Mesenteric fat pad (tissue), 1 donor: ENCODE data around the gene FBN2. TPM values are rescaled to one million over a fixed set of nuclear protein-coding genes. Genes with fewer than 3 reads are reported as not detected.
"Not testable (repeated sequence)": the region's sequence is repeated elsewhere in the genome, so short reads cannot be mapped to it uniquely, and the experiment has no call there.

Experiments used
- DNase-seq: peaks from one replicate; pipeline ENCODE4 v3.0.0-alpha.2; 2020; ENCODE audit warnings: low spot score
- total RNA-seq: library from RNA; stranded (reverse); fragmentation: NEBNext Ultra II Directional; extraction: Animal tissue kit (Norgen Biotek cat#: 25700); gene quantifications from one replicate; pipeline ENCODE4 v1.2.1, GENCODE V29; 2021
- donor health status: DM: yes; HTN: yes; CAD: no.

FBN2 gene
- total RNA-seq, 1 donor from 2014 or later, result 1.4 TPM

DNA sequence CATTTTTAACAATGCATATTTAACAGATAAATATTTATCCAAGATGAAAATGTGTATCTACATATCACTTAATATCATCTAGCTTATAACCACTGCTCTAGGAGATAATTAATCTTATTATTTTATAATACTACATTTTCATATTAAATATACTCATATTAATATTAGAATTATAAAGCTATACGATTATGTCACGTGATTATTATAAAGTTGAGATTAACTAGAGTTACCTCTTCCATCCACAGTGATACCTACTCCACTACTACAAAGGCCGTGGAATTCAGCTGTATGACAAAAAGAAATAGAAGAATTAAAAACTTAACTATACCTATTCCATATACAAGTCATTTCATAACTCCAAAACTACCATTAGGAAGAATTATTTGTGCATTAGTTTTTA is 171.9 kb downstream of the FBN2 start:
- no peak for DNase-seq

DNA sequence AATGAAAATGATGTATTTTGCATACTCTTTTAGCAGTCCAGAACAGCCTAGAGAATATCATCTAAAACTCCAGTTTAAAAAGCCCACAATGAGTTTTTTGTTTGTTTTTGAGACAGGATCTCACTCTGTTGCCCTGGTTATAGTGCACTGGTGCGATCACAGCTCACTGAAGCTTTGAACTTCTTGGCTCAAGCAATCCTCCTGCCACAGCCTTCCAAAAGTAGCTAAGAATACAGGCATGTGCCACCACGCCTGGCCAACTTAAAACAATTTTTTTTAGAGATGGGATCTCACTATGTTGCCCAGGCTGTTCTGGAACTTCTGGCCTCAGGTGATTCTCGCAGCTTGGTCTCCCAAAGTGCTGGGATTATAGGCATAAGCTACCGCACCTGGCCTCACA is 175.7 kb downstream of the FBN2 start:
- DNase-seq, result no peak

DNA sequence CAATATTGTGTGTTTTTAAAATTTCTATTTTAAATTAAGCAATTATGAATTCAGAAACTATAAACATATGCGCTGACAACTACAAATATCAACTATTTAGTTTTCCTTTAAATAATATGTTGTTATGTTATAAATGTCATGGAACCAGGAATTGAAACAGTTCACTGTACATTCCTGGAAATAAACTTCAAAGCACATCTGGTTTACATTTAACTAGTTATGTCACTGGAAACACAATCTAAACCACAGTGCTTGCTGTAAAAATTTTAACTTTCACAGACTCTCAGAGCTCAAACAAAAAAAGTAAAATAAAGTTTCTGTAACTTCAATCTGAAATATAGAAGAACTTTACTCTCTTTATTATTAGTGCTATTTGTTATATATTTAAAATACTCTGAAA is 179.2 kb downstream of the FBN2 start:
- DNase-seq, result no peak

DNA sequence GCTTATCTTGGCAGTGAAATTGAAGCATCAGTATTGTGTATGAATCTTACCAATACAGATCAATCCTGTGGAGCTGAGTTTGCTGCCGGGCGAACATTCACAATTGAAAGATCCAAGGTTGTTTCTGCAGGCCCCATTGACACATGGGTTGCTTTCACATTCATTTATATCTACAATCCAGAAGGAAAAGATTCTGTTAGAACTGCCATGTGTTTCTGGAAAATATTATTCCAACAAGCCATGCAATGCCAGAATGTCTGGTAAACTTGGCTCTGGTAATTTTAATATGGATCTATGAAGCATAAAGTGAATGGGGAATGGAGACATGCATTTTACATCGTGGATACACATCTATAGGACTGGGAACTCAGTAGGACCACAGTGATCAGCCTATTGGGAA is 180.8 kb downstream of the FBN2 start:
- no peak for DNase-seq

DNA sequence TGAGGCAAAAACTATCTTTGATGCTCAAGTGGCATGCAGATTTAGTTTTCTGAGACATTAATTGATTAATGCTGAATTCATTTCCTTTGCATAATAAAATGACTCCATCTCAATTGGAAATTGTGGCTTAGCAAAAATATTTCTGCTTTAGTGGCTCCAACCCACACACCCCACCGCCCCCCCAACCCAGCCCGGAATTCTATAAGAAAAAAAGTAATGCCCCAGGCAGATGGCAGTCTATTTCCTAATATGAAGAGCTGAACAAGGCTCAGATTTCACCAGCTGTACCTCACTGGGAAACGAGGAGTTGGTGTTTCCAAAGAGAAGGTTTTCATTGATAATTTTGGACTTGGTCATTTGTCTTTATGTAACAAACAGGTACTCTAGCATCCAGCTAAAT is 182.1 kb downstream of the FBN2 start:
- DNase-seq, result no peak

DNA sequence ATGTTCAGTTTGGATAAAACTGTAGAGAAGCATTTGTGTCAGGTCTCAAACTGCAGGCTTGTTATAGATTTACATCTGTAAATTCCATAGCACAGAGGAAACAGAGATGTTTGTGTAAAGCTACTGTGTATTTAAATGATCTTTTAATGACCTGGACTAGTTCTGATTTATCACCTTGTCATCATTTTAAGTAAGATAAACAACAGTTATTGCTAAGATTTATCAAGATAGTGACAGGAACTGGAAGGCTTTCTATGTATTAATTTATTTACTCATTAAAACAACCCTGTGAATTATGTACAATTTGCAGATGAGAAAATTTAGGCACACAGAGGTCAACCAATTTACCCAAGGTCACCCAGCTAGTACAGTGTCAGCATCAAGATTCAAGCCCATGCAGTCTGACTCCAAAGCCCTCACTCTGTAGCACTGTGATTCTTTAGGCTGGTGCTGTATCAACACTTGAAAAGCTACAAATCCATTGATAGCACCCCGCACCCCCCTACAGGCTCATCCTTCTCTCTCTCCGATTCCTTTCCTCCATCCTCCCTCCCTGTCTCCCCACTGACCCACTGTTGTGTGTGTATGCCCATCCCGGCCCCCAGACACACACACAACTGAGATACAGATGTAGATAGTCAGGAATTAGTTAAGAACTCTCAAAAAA is 184.5 kb downstream of the FBN2 start:
- DNase-seq, result no peak

DNA sequence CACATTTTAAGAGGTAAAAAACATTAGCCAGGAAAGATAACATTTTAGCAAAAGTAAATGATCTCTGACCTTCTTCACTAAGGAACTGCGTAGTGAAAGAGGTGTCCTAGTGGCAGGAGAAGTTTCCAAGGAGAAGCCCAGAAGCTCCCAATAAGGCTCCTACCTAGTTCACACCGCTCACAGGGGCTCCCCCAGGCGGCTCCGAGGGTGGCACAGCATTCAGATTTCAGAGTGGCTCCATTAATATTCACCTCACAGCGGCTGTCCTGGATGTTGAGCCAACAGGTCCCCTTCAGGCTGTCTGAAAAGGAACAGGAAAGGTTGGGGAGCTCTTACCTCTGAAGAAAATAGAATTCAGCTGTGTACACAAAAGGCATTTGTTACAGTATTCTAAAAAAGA is 187.3 kb downstream of the FBN2 start:
- DNase-seq, result no peak

DNA sequence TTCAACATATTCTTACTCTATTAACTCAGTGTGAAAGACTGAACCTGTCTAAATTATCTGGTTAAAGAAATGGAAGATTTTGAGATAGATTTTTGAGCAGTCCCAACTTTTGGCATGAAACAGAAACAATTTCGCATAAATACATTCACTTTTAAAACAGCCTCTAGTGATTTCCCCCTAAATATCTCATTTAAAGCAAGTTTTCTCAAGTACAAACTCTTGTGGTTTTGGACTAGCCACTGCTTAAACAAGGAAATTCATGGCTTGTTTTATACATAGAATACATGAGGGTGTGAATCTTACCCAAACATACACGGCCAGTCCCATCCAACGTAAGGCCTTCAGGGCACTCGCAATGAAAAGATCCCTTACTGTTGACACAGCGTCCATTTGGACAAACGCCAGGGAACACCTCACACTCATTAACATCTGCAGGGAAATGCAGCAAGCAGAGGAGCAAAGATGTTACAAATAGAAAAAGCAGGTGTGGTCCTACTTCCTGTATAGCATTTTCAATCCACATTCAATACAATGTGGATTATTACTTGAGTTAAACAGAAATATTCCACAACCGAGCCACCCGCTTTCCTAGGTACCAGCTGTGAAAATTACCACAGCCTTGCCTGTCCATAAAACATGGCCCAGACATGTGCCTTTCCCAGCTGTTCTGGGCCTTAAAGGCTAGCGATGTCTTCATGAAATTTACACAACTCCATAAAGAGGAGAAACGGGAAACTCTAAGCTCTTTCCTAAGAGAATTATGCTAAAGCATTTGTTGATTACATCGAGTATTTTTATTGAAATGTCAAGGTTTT is 188.8 kb downstream of the FBN2 start:
- DNase-seq, result no peak

DNA sequence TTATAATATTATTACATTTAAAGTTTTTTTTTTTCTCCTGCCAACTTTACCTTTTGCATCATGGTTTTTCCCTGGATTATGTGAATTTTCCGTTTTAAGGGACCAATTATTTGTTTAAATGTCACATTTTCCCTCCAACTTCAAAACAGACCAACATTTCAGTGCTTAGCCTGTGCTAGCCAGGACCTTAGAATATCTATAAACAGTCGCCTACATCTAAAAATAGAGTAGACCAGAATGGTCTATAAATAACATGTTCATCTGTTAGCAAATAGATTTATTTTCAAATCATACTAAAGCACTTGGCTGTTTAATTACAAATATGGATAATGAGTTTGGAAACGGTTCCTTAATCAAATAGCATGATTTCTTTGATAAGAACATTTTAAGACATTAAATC is 192.0 kb downstream of the FBN2 start:
- DNase-seq, result no peak

DNA sequence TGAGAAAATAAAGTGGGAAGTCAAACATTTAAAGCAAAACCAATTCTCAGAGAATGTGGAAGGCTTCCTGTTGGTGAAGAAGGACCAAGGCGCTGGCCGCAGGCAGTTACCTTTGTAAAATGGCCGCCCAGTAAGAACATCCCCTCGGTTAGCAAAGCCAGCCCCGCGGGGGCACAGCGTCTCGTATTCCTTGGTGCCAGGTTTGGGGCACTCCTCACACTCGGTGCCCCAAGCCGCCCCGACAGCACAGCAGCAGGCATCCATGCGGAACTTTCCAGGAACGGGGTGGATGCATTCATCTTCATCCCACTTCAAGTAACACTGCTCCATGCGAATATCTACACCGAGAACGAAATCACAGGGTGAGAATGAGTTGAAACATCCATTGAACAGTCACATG is 192.8 kb downstream of the FBN2 start:
- no peak for DNase-seq

DNA sequence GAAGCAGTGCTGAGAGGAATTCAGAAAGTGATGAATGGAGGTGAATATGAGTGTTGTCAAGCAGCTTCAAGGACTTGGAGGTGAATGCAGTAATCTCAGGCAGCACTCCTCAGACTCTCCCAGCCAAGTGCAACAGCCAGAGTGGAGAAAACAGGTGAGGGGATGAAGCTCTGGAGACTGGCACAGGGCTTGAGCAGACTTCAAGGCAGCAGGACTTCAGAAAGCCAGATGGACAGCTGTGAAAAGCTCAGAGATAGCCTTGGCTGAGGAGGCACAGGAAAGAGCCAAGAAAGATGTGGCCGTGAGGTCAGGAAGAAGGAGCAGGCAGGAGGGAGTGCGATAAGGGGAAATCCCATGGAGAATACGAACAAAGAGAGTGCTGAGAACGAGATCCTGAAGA is 194.9 kb downstream of the FBN2 start:
- DNase-seq, result no peak

DNA sequence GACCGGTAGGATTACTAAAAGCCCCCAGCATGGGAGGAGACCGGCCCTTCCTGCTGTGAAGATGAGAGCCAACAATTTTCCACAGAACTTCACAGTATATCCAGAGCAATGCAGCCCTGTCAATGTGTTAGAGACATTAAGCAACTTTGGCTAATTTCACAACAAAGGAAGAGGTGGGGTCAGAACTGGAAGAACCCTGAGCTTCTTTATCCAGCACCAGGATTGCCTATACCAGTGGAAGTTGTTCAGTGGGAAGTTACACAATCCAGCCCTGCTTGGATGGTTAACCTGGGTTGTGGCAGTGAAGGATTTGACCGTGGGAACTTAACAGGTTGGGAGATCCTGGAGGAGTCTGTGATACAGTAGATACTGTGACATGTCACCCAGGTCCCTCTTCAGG is 197.0 kb downstream of the FBN2 start:
- DNase-seq, result no peak

DNA sequence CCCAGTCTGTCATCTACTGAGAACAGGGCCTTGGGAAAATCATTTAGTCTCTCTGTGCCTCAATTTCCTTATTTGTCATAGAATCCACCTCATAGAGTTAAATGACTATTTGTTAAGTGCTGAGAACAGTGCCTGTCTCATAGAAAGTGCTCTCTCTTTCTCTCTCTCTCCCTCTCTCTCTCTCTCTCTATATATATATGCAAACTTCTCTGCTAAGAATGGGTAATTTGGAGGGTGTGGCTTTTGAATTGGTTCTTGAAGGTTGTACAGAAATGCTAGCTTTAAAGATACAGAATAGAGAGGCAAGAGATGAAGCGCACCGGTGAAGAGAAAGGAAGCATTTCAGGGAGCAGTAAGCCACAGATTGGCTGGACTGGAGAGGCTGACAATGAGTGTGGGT is 197.4 kb downstream of the FBN2 start:
- DNase-seq, result no peak

DNA sequence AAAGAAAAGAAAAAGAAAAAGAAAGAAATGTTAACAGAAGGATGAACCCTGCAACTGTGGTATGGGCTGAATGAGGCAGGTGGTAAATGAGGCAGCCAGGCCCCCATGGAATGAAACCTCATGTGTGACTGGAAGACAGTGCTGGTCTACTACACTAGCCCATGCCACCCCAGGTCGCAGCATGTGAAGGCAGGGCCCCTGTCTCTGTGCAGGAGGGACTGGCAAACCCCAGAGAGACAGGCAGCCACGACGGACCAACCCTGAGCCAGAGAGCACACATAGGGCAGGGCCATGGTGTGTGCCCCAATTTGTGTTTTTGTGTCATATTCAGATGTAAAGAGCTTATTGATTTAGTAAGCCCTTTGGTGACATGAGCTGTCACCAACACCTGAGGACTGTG is 198.5 kb downstream of the FBN2 start:
- DNase-seq, result no peak

DNA sequence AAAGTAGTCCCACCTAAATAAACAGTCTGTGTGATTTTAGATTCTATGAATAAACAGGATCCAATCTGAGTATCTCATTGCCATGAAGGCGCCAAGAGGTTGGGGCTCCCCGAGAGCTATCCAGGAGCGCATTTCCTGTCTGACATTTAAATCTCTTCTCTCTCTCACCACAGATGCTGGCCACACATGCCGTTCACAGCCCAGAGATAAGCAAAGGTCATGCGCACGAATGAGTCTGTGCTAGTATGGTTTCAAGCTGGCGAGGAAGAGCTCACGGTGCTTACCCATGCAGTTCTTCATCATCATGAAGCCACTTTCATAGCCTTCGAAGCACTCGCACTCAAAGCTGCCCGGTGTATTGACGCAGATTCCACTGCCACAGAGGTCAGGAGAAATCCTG is 199.4 kb downstream of the FBN2 start:
- DNase-seq, result no peak

DNA sequence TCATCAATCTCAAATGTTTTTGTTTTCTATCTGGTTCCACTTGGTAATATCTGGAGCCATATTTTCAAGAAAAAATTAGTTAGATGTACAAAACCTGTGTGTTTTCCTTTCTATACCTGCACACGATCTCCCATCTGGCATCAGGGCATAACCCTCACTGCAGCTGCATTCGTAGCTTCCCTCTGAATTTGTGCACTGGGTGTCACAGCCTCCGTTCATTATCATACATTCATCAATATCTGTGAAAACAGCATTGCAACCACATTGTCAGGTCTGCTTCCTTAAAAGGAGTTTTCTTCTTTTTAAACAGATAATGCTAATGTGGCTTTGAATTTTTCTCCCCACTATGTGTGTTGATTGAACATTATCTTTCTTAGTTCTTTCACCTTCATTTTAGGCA is 202.7 kb downstream of the FBN2 start:
- no peak for DNase-seq

DNA sequence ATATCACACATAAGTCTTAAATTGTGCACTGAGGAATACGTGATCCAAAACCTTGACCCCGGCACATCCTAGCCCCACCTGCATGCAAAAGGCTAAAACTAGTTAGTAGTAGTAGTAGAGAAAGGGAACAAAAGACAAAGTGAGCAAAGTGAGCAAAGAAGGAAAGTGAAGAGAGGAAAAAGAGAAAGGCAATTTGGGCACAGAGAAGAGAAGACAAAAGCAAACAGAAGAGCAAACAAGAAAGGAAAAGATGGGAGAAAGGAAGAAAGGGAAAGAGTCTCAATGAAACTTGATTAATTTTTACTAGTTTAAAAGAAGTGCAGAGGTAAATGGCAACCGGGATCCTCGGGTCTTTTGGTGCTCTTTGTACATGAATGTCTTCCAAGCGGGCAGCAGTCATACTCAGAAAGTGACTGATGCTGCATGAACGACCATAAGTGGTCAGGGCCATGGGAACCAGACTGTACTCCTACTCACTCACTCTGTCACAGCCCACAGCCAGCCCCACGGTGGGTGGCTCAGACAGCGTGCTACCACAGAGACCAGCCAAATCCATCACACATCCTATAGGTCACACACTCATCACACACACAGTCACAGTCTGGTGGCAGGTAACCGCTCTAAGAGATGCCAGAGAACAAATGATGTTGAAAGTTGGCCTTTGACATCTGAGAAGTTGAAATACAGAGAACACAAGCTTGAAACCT is 203.9 kb downstream of the FBN2 start:
- DNase-seq, result no peak

DNA sequence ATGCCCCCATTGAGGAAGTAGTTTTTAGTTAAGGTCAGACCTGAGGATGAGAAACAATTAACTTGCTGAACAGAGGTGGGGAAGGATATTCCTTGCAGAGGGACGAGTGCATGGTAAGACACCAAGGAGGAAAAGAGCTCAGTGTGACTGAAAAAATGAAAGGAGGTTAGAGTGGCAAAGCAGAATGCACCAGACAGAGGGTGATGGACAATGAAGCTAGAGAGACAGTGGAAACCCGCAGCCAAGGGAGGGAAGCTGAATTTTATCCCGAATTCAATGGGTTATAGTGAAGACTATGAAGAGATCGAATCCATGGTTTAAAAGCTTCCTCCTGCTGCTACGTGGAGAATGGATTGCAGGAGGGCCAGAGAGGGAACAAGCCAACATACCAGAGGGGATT is 206.8 kb downstream of the FBN2 start:
- DNase-seq, result no peak

DNA sequence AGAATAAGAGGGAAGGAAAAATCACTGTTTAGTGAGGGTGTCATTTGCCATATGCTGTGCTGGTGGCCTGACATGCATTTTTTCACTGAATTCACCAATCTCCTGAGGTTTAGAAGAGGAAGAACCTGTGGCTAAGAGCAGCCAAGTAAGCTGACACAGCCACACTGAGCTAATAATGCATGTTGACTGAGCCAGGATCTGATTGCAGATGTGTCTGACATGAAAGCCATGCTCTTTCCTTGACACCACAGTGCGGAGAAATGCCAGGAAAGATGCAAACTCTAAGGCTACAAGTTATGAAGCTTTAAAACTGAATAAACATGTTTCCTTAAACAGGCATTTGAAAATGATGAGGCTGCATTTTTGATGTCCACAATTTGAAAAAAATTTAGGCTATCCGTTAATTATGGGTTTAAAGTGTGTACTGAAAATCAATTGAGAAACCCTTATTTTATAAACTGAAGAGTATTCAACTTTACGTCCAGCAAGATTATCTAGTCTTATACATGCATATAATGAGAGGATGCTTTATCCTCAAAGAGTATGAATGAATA is 208.6 kb downstream of the FBN2 start:
- no peak for DNase-seq

DNA sequence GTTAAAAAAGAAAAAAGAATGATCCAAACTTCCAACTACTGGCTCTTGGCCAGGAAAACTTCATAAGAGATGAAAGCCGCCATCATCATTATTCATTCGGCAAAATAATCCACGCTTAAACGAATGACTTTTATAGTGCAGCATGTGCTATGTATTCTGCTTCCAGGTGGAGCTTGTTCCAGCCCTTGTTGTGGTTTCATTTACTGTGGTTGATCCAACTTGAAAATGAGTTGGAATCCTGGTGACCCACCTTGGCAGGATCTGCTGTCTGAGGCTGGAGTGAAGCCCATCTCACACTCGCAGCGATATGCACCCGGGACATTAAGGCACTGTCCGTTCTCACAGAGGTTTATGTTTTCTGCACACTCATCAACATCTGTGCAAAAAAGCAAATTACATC is 209.6 kb downstream of the FBN2 start:
- DNase-seq, result no peak

DNA sequence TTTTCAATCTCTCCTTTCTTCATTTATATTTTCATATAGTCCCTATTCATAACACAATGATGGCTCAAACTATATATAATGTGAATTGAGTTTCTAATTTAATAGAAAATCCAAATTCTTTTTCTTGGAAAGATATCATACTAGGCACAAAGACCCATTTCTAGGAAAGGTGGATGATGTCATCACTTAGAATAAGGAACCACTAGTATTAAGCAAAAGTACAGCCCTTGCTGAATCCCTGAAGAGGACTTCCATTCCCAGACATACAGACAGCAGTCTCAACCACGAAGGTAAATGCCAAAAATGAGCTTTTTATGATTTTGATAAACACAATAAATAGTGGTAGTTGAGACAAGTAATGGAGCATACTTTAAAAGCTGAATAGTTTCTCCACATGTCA is 210.0 kb downstream of the FBN2 start:
- no peak for DNase-seq

DNA sequence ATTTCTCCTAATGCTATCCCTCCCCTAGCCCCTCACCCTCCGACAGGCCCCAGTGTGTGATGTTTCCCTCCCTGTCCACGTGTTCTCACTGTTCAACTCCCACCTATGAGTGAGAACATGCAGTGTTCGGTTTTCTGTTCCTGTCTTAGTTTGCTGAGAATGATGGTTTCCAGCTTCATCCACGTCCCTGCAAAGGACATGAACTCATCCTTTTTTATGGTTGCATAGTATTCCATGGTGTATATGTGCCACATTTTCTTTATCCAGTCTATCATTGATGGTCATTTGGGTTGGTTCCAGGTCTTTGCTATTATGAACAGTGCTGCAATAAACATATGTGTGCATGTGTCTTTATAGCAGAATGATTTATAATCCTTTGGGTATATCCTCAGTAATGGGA is 216.6 kb downstream of the FBN2 start:
- not testable (repeated sequence) for DNase-seq
